IgD-negative memory B cell (primary cell): ENCODE data around the gene ELK1. TPM values are rescaled to one million over a fixed set of nuclear protein-coding genes. Genes with fewer than 3 reads are reported as not detected.
"Not testable (repeated sequence)": the region's sequence is repeated elsewhere in the genome, so short reads cannot be mapped to it uniquely, and the experiment has no call there.

ENCODE experiments used
- H3K27ac Mint-ChIP-seq, 3 donors: one replicate each; pipeline ENCODE4 v1.8.0; 2020 to 2022; ENCODE audit warnings: mild to moderate bottlenecking in 3 of 3, mixed read lengths in 3 of 3, moderate library complexity in 1 of 3
- H3K27me3 Mint-ChIP-seq: one replicate; pipeline ENCODE4 v1.8.0; 2021; ENCODE audit warnings: mixed read lengths
- H3K36me3 Mint-ChIP-seq: one replicate; pipeline ENCODE4 v1.8.0; 2020; ENCODE audit warnings: mild to moderate bottlenecking, mixed read lengths
- H3K4me1 Mint-ChIP-seq, 3 donors: one replicate each; pipeline ENCODE4 v1.8.0; 2020 to 2022; ENCODE audit warnings: mixed read lengths in 3 of 3, mild to moderate bottlenecking in 1 of 3
- H3K4me3 Mint-ChIP-seq, 4 donors: one replicate each; pipeline ENCODE4 v1.8.0; 2020 to 2022; ENCODE audit warnings: mild to moderate bottlenecking in 4 of 4, mixed read lengths in 4 of 4, moderate library complexity in 3 of 4
- H3K9me3 Mint-ChIP-seq, 3 donors: one replicate each; pipeline ENCODE4 v1.8.0; 2020 to 2021; ENCODE audit warnings: mixed read lengths in 3 of 3, mild to moderate bottlenecking in 1 of 3
- polyA plus RNA-seq: library from polyadenylated mRNA; unstranded; fragments of 300-500 nt; fragmentation: Illumina TruSeq; gene quantifications from one replicate; pipeline ENCODE4 v1.2.3, GENCODE V29; 2021

Gene ELK1, protein sequence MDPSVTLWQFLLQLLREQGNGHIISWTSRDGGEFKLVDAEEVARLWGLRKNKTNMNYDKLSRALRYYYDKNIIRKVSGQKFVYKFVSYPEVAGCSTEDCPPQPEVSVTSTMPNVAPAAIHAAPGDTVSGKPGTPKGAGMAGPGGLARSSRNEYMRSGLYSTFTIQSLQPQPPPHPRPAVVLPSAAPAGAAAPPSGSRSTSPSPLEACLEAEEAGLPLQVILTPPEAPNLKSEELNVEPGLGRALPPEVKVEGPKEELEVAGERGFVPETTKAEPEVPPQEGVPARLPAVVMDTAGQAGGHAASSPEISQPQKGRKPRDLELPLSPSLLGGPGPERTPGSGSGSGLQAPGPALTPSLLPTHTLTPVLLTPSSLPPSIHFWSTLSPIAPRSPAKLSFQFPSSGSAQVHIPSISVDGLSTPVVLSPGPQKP
- polyA plus RNA-seq = 16.0 TPM

DNA sequence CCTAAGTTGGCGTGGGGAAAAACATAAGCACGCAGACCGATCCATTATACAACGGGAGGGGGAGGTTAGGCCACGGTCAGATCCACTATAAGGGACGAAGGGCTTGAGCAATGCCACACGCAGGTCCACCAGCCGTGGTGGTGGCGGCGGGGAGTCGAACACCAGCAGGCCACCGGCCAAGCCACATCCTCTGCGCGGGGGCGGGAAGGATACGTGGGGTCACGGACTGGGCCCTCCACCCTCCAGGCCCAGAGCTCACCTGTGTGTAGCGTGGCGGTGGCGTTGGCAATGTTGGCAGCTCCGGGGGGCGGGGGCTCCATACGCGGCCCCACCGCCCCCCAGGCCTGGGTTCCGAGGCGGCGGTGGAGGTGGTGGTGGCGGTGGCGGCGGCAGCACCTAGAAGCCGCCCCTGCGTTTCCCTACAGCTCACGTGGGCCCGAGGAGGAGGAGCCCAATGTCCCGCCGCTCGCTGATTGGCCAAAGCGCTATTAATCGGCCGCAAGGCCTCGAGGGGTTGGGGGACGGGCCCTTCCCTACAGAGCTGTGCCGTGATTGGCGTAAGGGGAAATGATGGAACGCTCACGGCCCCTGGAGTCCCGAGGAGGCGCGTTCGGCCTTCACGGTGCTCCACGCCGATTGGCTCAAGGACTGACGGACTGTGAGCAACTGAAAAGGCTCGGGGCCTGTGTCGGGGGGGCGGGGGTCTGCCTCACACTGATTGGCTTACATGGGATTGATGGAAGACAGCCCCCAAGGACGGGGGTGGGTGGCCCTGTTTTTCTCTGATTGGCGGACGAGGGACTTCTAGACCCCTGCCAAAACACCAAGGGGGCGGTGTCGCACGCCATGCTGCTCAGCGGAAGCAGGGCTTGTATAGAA is at the start of gene ELK1:
ELK1 (minus strand) TSS at position 400 of the 879 bp plus-strand sequence. CDS start 9,122 bp downstream, outside the sequence.
- Mint-ChIP-seq H3K27ac (peak within 1 kb of the TSS; percentile 86 to 96 (median 91)), H3K4me3 (peak within 1 kb of the TSS; percentile 84 to 94 (median 89)), H3K27me3 (peaks cover 8% of the 10 kb centered on the region), H3K36me3 (no peaks in the 10 kb centered on the region), H3K4me1 (peaks cover 8 to 25% (median 22%) of the 10 kb centered on the region in 3 donors), H3K9me3 (no peaks in the 10 kb centered on the region)

DNA sequence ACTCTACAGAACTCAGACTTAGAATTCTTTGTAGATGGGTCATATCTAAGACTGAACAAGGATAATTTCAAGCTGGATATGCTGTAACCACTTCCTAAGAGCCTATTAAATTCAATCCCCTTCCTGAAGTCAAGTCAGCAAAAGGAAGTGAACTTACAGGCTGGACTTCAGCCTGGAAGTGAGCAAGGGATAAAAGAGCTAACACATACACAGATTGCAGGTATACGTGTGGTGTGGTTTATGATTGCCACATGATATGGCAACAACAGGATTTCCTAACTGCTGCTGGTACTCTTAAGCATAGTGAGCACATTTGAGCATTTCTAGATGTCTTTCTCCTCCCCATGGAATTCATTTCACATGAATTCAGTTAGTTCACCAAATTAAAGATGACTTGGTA is 46.8 kb upstream of the ELK1 start:
- Mint-ChIP-seq H3K27ac (no peak overlapping the region), H3K36me3 (no peaks in the 10 kb centered on the region), H3K4me3 (no peak overlapping the region), H3K4me1 (no peaks in the 10 kb centered on the region), H3K9me3 (peaks cover 0 to 5% (median 0%) of the 10 kb centered on the region in 3 donors), H3K27me3 (peaks cover 1% of the 10 kb centered on the region)

GRCh38 chrX:47690175-47690574 is 39.8 kb upstream of the ELK1 start:
- no peaks in the 10 kb centered on the region for H3K4me1 Mint-ChIP-seq
- no peak overlapping the region for H3K27ac Mint-ChIP-seq
- peaks cover 0 to 2% (median 0%) of the 10 kb centered on the region in 3 donors for H3K9me3 Mint-ChIP-seq
- H3K36me3 Mint-ChIP-seq = no peaks in the 10 kb centered on the region
- no peak overlapping the region for H3K4me3 Mint-ChIP-seq
- peaks cover 4% of the 10 kb centered on the region for H3K27me3 Mint-ChIP-seq

DNA sequence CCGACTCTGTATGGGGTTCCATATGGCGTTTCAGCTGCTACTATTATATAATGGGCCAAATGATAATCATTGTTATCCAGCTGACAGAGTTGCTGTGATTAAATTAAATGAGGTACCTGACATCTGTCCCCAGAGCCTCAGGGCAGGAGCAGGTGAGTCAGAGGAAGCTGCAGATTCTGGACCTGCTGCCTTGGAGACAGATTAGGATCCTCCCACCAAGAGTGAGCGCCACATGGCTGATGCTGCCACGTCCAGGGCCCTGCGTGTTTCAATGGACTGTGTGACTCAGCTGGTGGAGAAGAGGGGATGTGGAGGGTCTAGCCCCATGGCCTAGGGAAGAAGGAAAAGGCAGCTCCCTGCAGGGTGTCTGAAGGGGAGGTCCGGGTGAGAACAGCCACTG is 36.9 kb upstream of the ELK1 start:
- peaks cover 7% of the 10 kb centered on the region for H3K27me3 Mint-ChIP-seq
- H3K9me3 Mint-ChIP-seq = peaks cover 0 to 2% (median 0%) of the 10 kb centered on the region in 3 donors
- no peaks in the 10 kb centered on the region for H3K4me1 Mint-ChIP-seq
- H3K27ac Mint-ChIP-seq = no peak overlapping the region
- no peak overlapping the region for H3K4me3 Mint-ChIP-seq
- H3K36me3 Mint-ChIP-seq = no peaks in the 10 kb centered on the region

DNA sequence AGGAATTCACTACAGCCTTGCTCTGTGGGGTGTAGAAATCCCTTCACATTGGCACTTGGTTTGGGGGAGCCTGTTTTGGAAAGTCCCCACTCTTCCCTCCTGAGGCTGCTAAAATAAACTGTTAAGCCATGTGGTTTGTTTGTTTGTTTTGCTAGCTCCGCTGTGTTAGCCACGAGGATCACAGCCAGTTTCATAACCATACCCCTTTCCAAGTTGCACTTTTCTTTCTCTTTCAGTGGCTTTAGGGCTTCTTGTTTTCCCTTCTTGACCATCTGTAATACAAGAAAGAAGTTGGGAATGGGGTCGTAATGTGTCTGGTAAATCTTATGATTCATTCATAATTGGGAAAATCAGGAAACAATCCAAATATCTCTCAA is 33.5 kb upstream of the ELK1 start:
- Mint-ChIP-seq H3K27ac (no peak overlapping the region), H3K4me3 (no peak overlapping the region), H3K4me1 (no peaks in the 10 kb centered on the region), H3K36me3 (no peaks in the 10 kb centered on the region), H3K9me3 (no peaks in the 10 kb centered on the region), H3K27me3 (peaks cover 5% of the 10 kb centered on the region)

GRCh38 chrX:47683184-47683828 is 32.9 kb upstream of the ELK1 start:
- Mint-ChIP-seq H3K4me1 (no peaks in the 10 kb centered on the region), H3K4me3 (no peak overlapping the region), H3K9me3 (no peaks in the 10 kb centered on the region), H3K36me3 (no peaks in the 10 kb centered on the region), H3K27me3 (peaks cover 5% of the 10 kb centered on the region), H3K27ac (no peak overlapping the region)

DNA sequence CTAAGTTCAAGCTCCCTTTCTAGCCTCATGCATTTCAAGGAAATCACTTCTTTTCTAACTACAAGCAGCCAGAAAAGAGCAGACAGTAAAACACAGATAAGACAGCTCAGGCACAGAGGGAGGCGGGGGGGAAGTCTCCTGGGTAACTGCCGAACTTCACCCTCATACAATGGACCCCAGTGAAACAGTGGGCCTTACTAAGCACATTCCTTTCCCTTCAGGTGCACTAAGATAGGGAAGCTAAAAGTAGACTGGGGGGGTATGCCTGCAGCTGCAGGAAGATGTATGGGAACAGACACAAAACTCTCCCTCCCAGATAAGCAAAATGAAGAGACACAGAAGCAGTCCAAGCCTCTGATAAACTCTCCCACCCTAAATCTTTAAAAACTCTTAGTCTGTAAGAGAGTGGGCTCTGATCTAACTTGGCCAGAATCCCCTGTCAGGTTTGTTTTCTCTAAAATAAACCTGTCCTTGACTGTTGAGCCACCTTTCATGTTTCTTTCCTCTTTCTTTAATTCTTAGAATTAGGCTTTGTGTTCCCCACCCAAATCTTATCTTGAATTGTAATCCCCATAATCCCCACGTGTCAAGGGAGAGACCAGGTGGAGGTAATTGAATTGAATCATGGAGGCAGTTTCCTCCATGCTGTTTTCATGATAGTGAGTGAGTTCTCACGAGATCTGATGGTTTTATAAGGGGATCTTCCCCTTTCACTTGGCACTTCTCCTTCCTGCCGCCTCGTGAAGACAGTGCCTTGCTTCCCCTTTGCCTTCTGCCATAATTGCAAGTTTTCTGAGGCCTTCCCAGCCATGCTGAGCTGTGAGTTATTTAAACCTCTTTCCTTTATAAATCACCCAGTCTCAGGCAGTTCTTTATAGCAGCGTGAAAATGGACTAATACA is 25.8 kb upstream of the ELK1 start:
- H3K27me3 Mint-ChIP-seq, H3K4me1 Mint-ChIP-seq, H3K9me3 Mint-ChIP-seq, H3K36me3 Mint-ChIP-seq: not testable (repeated sequence)
- Mint-ChIP-seq H3K27ac (peak overlapping the region in 1 of 3 donors; percentile 49), H3K4me3 (peak overlapping the region in 1 of 4 donors; percentile 39)

DNA sequence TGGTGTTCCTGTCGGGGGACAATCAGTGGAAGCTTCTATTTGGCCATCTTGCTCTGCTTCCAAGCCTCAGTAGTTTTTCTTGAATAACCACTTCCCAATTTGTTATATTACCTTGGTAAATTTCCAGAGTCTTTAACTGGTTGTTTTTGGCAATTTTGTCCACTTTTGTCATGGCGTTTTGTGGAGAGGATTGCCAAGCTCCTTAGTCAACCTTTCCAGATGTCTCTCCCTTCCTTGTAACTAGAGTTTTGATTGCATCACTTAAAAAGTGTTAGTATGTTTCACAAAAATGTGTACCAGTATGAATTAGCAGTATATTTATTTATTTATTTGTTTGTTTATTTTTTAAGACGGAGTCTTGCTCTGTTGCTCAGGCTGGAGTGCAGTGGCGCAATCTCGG is 24.4 kb upstream of the ELK1 start:
- no peak overlapping the region for H3K27ac Mint-ChIP-seq
- H3K4me1 Mint-ChIP-seq = peaks cover 0 to 4% (median 0%) of the 10 kb centered on the region in 3 donors
- H3K36me3 Mint-ChIP-seq = no peaks in the 10 kb centered on the region
- no peaks in the 10 kb centered on the region for H3K27me3 Mint-ChIP-seq
- H3K4me3 Mint-ChIP-seq = no peak overlapping the region
- H3K9me3 Mint-ChIP-seq = peaks cover 0 to 6% (median 3%) of the 10 kb centered on the region in 3 donors

- not testable (repeated sequence) for H3K9me3 Mint-ChIP-seq, H3K36me3 Mint-ChIP-seq, H3K27ac Mint-ChIP-seq, H3K27me3 Mint-ChIP-seq, H3K4me3 Mint-ChIP-seq, H3K4me1 Mint-ChIP-seq
Measured at GRCh38 chrX:47665797-47666196, 15.4 kb upstream of the ELK1 start.

DNA sequence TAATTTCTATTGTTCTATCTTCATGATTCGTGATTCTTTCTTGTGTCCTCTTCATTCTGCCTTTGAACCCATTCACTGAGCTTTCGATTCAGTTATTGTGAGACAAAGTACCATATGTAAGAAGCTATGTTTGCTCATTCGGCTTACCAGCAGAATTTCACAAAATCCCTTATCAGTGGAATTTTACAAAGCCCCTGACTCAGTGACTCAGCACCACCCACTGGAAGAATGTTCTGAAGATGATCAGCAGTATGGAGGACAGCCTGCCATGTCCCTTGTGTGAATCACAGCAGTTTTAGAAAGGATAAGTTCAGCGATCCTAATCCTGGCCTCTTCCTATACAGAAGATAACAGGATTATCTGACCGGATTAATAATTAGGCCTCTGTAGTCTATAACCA is 14.4 kb upstream of the ELK1 start:
- Mint-ChIP-seq H3K4me3 (no peak overlapping the region), H3K9me3 (no peaks in the 10 kb centered on the region), H3K4me1 (peaks cover 0 to 1% (median 0%) of the 10 kb centered on the region in 3 donors), H3K27ac (no peak overlapping the region), H3K27me3 (peaks cover 1% of the 10 kb centered on the region), H3K36me3 (no peaks in the 10 kb centered on the region)

- Mint-ChIP-seq H3K27me3 (peaks cover 1% of the 10 kb centered on the region), H3K36me3 (no peaks in the 10 kb centered on the region), H3K27ac (no peak overlapping the region), H3K4me1 (peaks cover 3 to 7% (median 5%) of the 10 kb centered on the region in 3 donors), H3K9me3 (no peaks in the 10 kb centered on the region), H3K4me3 (no peak overlapping the region)
Measured at GRCh38 chrX:47662144-47662657, 11.8 kb upstream of the ELK1 start.

- Mint-ChIP-seq H3K4me3 (no peak overlapping the region), H3K27ac (no peak overlapping the region), H3K4me1 (peaks cover 3 to 9% (median 5%) of the 10 kb centered on the region in 3 donors), H3K9me3 (no peaks in the 10 kb centered on the region), H3K36me3 (no peaks in the 10 kb centered on the region), H3K27me3 (peaks cover 1% of the 10 kb centered on the region)
Measured at GRCh38 chrX:47661539-47661938, 11.2 kb upstream of the ELK1 start.

DNA sequence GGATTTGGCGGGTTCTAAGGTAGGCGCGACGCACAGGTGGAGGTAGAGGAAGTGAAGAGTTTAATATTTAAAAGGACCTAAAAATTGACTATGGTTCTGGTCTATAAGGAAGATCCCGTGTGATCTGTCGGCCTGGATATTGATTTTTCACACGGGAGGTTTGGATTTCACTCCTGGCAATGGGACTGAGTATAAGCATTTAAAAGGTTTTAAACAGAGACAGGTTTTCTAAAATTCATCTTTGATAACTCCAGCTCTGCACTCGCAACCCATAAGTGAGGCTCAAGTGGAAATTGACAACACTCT is 9.0 kb upstream of the ELK1 start:
- H3K9me3 Mint-ChIP-seq = no peaks in the 10 kb centered on the region
- no peaks in the 10 kb centered on the region for H3K27me3 Mint-ChIP-seq
- H3K36me3 Mint-ChIP-seq = no peaks in the 10 kb centered on the region
- peak overlapping the region; percentile 92 to 97 (median 94) for H3K4me3 Mint-ChIP-seq
- H3K4me1 Mint-ChIP-seq = peaks cover 3 to 9% (median 5%) of the 10 kb centered on the region in 3 donors
- H3K27ac Mint-ChIP-seq = peak overlapping the region; percentile 97 to 98 (median 98)
